HepG2 (cell line): ENCODE measurements around the gene ITCH. TPM values are rescaled to one million over a fixed set of nuclear protein-coding genes. Genes with fewer than 3 reads are reported as not detected.

Source experiments
- ATF2 ChIP-seq: sonication (generic); formaldehyde crosslinking; IDR thresholded peaks from 2 replicates; pipeline ENCODE4 v1.4.0; 2020; ENCODE audit warnings: missing genetic modification reagents
- DPF2 ChIP-seq: sonication (generic); formaldehyde crosslinking; IDR thresholded peaks from 2 replicates; pipeline ENCODE4 v1.4.0; 2020; ENCODE audit warnings: mild to moderate bottlenecking, low read depth, missing genetic modification reagents, borderline replicate concordance
- EZH2 ChIP-seq: conservative IDR thresholded peaks from 2 replicates; pipeline ENCODE4 v1.6.1; 2012; ENCODE audit warnings: mild to moderate bottlenecking, low read depth, low read length, moderate library complexity
- FOXO1 ChIP-seq: sonication (generic); formaldehyde crosslinking; IDR thresholded peaks from 2 replicates; pipeline ENCODE4 v1.4.0; 2020; ENCODE audit warnings: missing genetic modification reagents
- GTF2F1 ChIP-seq: fragments of 150-350 bp; IDR thresholded peaks from 2 replicates; pipeline ENCODE4 v1.6.1; 2014; ENCODE audit warnings: low read length
- MTA1 ChIP-seq: sonication (generic); formaldehyde crosslinking; IDR thresholded peaks from 2 replicates; pipeline ENCODE4 v1.4.0; 2020; ENCODE audit warnings: missing genetic modification reagents, mild to moderate bottlenecking, borderline replicate concordance
- NCOR1 ChIP-seq: fragments of 200-600 bp; sonication (generic); IDR thresholded peaks from 2 replicates; pipeline ENCODE4 v1.7.0; 2017; ENCODE audit warnings: antibody characterized with exemption, low read length, borderline replicate concordance
- PATZ1 ChIP-seq: sonication (generic); formaldehyde crosslinking; IDR thresholded peaks from 2 replicates; pipeline ENCODE4 v1.4.0; 2020; ENCODE audit warnings: missing genetic modification reagents
- RXRA ChIP-seq: sonication (generic); formaldehyde crosslinking; IDR thresholded peaks from 2 replicates; pipeline ENCODE4 v1.5.1; 2020; ENCODE audit warnings: missing genetic modification reagents
- SMC3 ChIP-seq: IDR thresholded peaks from 2 replicates; pipeline ENCODE4 v1.6.1; 2011; ENCODE audit warnings: low read length, improper control_type of control experiment
- SNAPC2 ChIP-seq: sonication (generic); formaldehyde crosslinking; IDR thresholded peaks from 2 replicates; pipeline ENCODE4 v1.8.1; 2022; ENCODE audit warnings: mild to moderate bottlenecking, missing genetic modification reagents
- SRSF1 ChIP-seq: fragments of 200-400 bp; formaldehyde crosslinking; optimal IDR thresholded peaks from 2 replicates; pipeline ENCODE3; 2017; ENCODE audit warnings: mild to moderate bottlenecking, low read depth, low read length, moderate library complexity
- TEAD3 ChIP-seq: optimal IDR thresholded peaks from 2 replicates; pipeline ENCODE3; 2016; ENCODE audit warnings: borderline replicate concordance
- ZBTB26 ChIP-seq: IDR thresholded peaks from 2 replicates; pipeline ENCODE4 v1.6.1; 2016; ENCODE audit warnings: missing compliant biosample characterization, missing genetic modification reagents, borderline replicate concordance
- ZBTB4 ChIP-seq: sonication (generic); formaldehyde crosslinking; IDR thresholded peaks from 2 replicates; pipeline ENCODE4 v1.4.0; 2020; ENCODE audit warnings: missing genetic modification reagents, mild to moderate bottlenecking, borderline replicate concordance
- ZFP90 ChIP-seq: sonication (generic); formaldehyde crosslinking; IDR thresholded peaks from 2 replicates; pipeline ENCODE4 v1.8.0; 2022; ENCODE audit warnings: missing genetic modification reagents, mild to moderate bottlenecking, inconsistent platforms, borderline replicate concordance
- ZNF512 ChIP-seq: sonication (generic); formaldehyde crosslinking; IDR thresholded peaks from 2 replicates; pipeline ENCODE4 v1.4.0; 2020; ENCODE audit warnings: mild to moderate bottlenecking, missing genetic modification reagents
- ZNF567 ChIP-seq: sonication (generic); formaldehyde crosslinking; IDR thresholded peaks from 2 replicates; pipeline ENCODE4 v1.8.1; 2023; ENCODE audit warnings: mild to moderate bottlenecking, missing genetic modification reagents, borderline replicate concordance
- ZNF652 ChIP-seq: IDR thresholded peaks from 2 replicates; pipeline ENCODE4 v1.6.1; 2016; ENCODE audit warnings: low read depth, borderline replicate concordance
- ZNF75D ChIP-seq: sonication (generic); formaldehyde crosslinking; IDR thresholded peaks from 2 replicates; pipeline ENCODE4 v1.8.1; 2023; ENCODE audit warnings: missing genetic modification reagents, mild to moderate bottlenecking, borderline replicate concordance
- polyA plus RNA-seq, 8 experiments: library from polyadenylated mRNA; depleted of rRNA in 3 of 8; stranded (reverse) in 7 of 8; unstranded in 1 of 8; fragments of >200 nt; fragmentation: Illumina TruSeq in 4 of 8; extraction: Trizol in 4 of 8; gene quantifications; 2 replicates each; pipeline versions ENCODE4 v1.2.1 to v1.2.3, GENCODE V29; 2011 to 2016; ENCODE audit warnings: low read depth in 4 of 8, missing spikeins in 1 of 8, mixed read lengths in 1 of 8; ENCODE audit not compliant: insufficient read depth in 1 of 8
- total RNA-seq, 5 experiments: library from RNA; depleted of rRNA; stranded (reverse); fragments of >200 nt; fragmentation: Illumina TruSeq; extraction: Trizol; gene quantifications; 2 replicates each; pipeline ENCODE4 v1.2.3, GENCODE V29; 2016; ENCODE audit warnings: low read depth in 1 of 5

Gene ITCH
- total and polyA plus RNA-seq, 2 of the 13 experiments (the other 11 are each of a cell fraction or from before 2014, with no cell fraction given) = 20.5 to 112 TPM

GRCh38 chr20:34343458-34344211 is 19.4 kb upstream of the ITCH start (continued):
- TF ChIP-seq SMC3 (no peak), GTF2F1 (no peak), SNAPC2 (CRISPR knock-in tag) (no peak), ATF2 (CRISPR knock-in tag) (no peak), ZNF512 (CRISPR knock-in tag) (peak; percentile 27; the same call in 1 of the 2 replicates), RXRA (CRISPR knock-in tag) (no peak), TEAD3 (CRISPR knock-in tag) (no peak), PATZ1 (CRISPR knock-in tag) (no peak), ZNF652 (CRISPR knock-in tag) (no peak), ZFP90 (CRISPR knock-in tag) (peak; percentile 73), ZNF567 (CRISPR knock-in tag) (no peak), FOXO1 (CRISPR knock-in tag) (no peak), MTA1 (peak; percentile 51; the same call in 1 of the 2 replicates), ZBTB4 (CRISPR knock-in tag) (no peak), SRSF1 (no peak), DPF2 (CRISPR knock-in tag) (0 out of 2 replicates have a peak, but pooled peaks have one; percentile 46), EZH2 (no peak), ZBTB26 (CRISPR knock-in tag) (peak; percentile 80; the same call in 1 of the 2 replicates), NCOR1 (no peak), ZNF75D (no peak)
